HG02623 (cell line): Measurements from ENCODE around the gene CARMIL3.

Experiments used
- ATAC-seq: cut with Tn5 transposase; IDR thresholded peaks from one replicate; pipeline ENCODE4 v1.9.1; 2021; ENCODE audit warnings: moderate library complexity; ENCODE audit not compliant: unreplicated experiment

The CARMIL3 gene

GRCh38 chr14:24074625-24075484, 23.0 kb downstream of the CARMIL3 start:
- ATAC-seq = no peak

- no peak for ATAC-seq
These were observed 23.9 kb downstream of the CARMIL3 start for GRCh38 chr14:24075485-24076301.

GRCh38 chr14:24076302-24076601, 24.4 kb downstream of the CARMIL3 start:
- no peak for ATAC-seq

GRCh38 chr14:24077086-24077485, 25.3 kb downstream of the CARMIL3 start:
- no peak for ATAC-seq

GRCh38 chr14:24078146-24078545, 26.3 kb downstream of the CARMIL3 start:
- ATAC-seq = no peak

GRCh38 chr14:24079491-24080141, 27.8 kb downstream of the CARMIL3 start:
- ATAC-seq = no peak

GRCh38 chr14:24080142-24080530, 28.3 kb downstream of the CARMIL3 start:
- ATAC-seq = no peak

GRCh38 chr14:24080888-24081738, 29.3 kb downstream of the CARMIL3 start:
- peak; percentile 85 for ATAC-seq

GRCh38 chr14:24081739-24082211, 30.0 kb downstream of the CARMIL3 start:
- no peak for ATAC-seq

- ATAC-seq = no peak
These were observed 30.7 kb downstream of the CARMIL3 start for GRCh38 chr14:24082411-24083080.

GRCh38 chr14:24083462-24083861, 31.7 kb downstream of the CARMIL3 start:
- ATAC-seq = no peak

GRCh38 chr14:24084440-24084839, 32.6 kb downstream of the CARMIL3 start:
- ATAC-seq = no peak

- no peak for ATAC-seq
These were observed 33.4 kb downstream of the CARMIL3 start for GRCh38 chr14:24085215-24085614.

GRCh38 chr14:24086193-24086955, 34.6 kb downstream of the CARMIL3 start:
- ATAC-seq = no peak

- ATAC-seq = no peak
These were observed 35.2 kb downstream of the CARMIL3 start for GRCh38 chr14:24087004-24087403.

GRCh38 chr14:24088095-24088494, 36.3 kb downstream of the CARMIL3 start:
- no peak for ATAC-seq

- ATAC-seq = no peak
These were observed 38.1 kb downstream of the CARMIL3 start for GRCh38 chr14:24089890-24090289.

- ATAC-seq = no peak
These were observed 40.3 kb downstream of the CARMIL3 start for GRCh38 chr14:24092110-24092504.

- ATAC-seq = no peak
These were observed 40.8 kb downstream of the CARMIL3 start for GRCh38 chr14:24092505-24093206.
